ENCODE results near the gene SORT1.

- TF ChIP-seq CTCF (IDR thresholded peaks at IDR 0.05; ENCODE audit: low read depth, low read length): no peak
- TF ChIP-seq EZH2phosphoT487 (IDR thresholded peaks at IDR 0.05; ENCODE audit: low read depth): no peak
Observed at GRCh38 chr1:109300650-109301151, 97.0 kb downstream of the SORT1 start.
